Body of pancreas (tissue), 4 donors: ENCODE data around the gene PODXL. TPM values are rescaled to one million over a fixed set of nuclear protein-coding genes. Genes with fewer than 3 reads are reported as not detected.

Source experiments
- ATAC-seq: fragments of 150-250 bp; one replicate; pipeline ENCODE4 v1.9.1; 2016
- DNase-seq, 4 donors: peaks; one replicate each; pipeline ENCODE4 v3.0.0-alpha.2; 2019
- H3K27ac ChIP-seq, 4 donors: fragments of 200-600 bp; sonication (generic); 1 replicate in 3 of 4; 2 replicates in 1 of 4; pipeline versions ENCODE4 v1.5.1 to v1.6.1; 2016 to 2019; ENCODE audit warnings: mild to moderate bottlenecking in 1 of 4, mixed read lengths in 1 of 4, moderate library complexity in 1 of 4
- H3K27me3 ChIP-seq, 2 donors: fragments of 200-600 bp; sonication (generic); one replicate each; pipeline ENCODE4 v1.6.0; 2016; ENCODE audit warnings: mild to moderate bottlenecking in 1 of 2
- H3K36me3 ChIP-seq, 2 donors: fragments of 200-600 bp; sonication (generic); replicated peaks in 1 of 2; 2 replicates each; pipeline ENCODE4 v1.5.1; 2016; ENCODE audit warnings: low read depth in 2 of 2; ENCODE audit not compliant: insufficient read depth in 1 of 2
- H3K4me1 ChIP-seq: fragments of 200-600 bp; sonication (generic); one replicate; pipeline ENCODE4 v1.6.0; 2016
- H3K4me3 ChIP-seq, 2 donors: fragments of 200-600 bp; sonication (generic); 1 replicate in 1 of 2; 2 replicates in 1 of 2; pipeline ENCODE4 v1.5.1; 2016 to 2019
- H3K9me3 ChIP-seq, 3 donors: fragments of 200-600 bp; sonication (generic); 1 replicate in 2 of 3; 2 replicates in 1 of 3; pipeline ENCODE4 v1.5.1; 2016
- POLR2A ChIP-seq, 3 donors: fragments of 450-650 bp; IDR thresholded peaks; one replicate each; pipeline ENCODE4 v1.6.1; 2016; ENCODE audit warnings: antibody characterized with exemption in 3 of 3, mild to moderate bottlenecking in 2 of 3
- WGBS, 2 donors: methylation state at CpG; one replicate each; pipeline ENCODE4 v1.1.5; 2017; 5-methylcytosine and 5-hydroxymethylcytosine counted together
- intact Hi-C: fragments of 100-400 bp; cut with DNase I; formaldehyde crosslinking; loops from one replicate; pipeline ENCODE4 v1.15.1; 2023
- total RNA-seq, 2 donors: library from RNA; depleted of rRNA; stranded (reverse); fragments of >200 nt; gene quantifications; one replicate each; pipeline ENCODE4 v1.1.0, GENCODE V29; 2016
- TF ChIP-seq, protein P1 (sequence below), 7 experiments: fragments of 450-650 bp in 4 of 7; fragments of 200-600 bp in 3 of 7; sonication (generic) in 3 of 7; IDR thresholded peaks; one replicate each; pipeline ENCODE4 v1.5.1; 2016 to 2019; ENCODE audit warnings: antibody characterized with exemption in 7 of 7

PODXL gene
- total RNA-seq, 2 donors from 2014 or later = 36.9 to 106 TPM

DNA sequence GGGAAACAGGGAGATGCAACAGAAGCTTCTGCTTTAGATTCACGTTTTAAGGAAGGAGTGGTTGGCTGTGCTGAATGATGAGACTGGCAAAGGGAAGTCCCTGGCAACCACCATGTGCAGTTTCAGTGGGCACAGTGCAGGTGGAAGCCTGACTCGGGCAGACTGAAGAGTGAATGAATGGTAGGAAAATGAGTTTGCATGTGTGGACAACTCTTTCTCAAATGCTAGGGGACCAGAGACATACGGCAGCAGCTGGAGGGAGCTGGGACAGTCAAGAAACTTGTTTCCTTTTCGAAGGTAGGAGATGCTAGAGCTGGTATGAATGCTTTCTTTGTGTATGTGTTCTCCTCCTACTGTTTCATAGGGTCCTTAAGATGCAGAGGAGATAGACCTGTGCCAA is 29.0 kb downstream of the PODXL start:
- Histone ChIP-seq H3K27me3 (no peaks in the 10 kb centered on the region), H3K4me3 (no peak overlapping the region), H3K4me1 (peaks cover 49% of the 10 kb centered on the region), H3K36me3 (no peaks in the 10 kb centered on the region), H3K9me3 (no peaks in the 10 kb centered on the region), H3K27ac (no peak overlapping the region)
- intact Hi-C loops = no loop called here
- TF ChIP-seq, protein P1, sequence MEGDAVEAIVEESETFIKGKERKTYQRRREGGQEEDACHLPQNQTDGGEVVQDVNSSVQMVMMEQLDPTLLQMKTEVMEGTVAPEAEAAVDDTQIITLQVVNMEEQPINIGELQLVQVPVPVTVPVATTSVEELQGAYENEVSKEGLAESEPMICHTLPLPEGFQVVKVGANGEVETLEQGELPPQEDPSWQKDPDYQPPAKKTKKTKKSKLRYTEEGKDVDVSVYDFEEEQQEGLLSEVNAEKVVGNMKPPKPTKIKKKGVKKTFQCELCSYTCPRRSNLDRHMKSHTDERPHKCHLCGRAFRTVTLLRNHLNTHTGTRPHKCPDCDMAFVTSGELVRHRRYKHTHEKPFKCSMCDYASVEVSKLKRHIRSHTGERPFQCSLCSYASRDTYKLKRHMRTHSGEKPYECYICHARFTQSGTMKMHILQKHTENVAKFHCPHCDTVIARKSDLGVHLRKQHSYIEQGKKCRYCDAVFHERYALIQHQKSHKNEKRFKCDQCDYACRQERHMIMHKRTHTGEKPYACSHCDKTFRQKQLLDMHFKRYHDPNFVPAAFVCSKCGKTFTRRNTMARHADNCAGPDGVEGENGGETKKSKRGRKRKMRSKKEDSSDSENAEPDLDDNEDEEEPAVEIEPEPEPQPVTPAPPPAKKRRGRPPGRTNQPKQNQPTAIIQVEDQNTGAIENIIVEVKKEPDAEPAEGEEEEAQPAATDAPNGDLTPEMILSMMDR (IDR thresholded peaks at IDR 0.05) = no peak
- no peak for TF ChIP-seq POLR2A (IDR thresholded peaks at IDR 0.05)
- WGBS, 2 donors = 55 to 61% methylated on average over 4 of the region's 4 CpGs
- ATAC-seq (no peak), DNase-seq (no peak)

- Histone ChIP-seq H3K27ac (peak overlapping the region in 1 of 4 donors; percentile 32), H3K27me3 (no peaks in the 10 kb centered on the region), H3K4me3 (no peak overlapping the region), H3K4me1 (peaks cover 56% of the 10 kb centered on the region), H3K36me3 (no peaks in the 10 kb centered on the region), H3K9me3 (no peaks in the 10 kb centered on the region)
- intact Hi-C loops = no loop called here
- peak in 1 of 4 donors; percentile 5 for DNase-seq
- TF ChIP-seq, protein P1 (IDR thresholded peaks at IDR 0.05) = no peak
- no peak for TF ChIP-seq POLR2A (IDR thresholded peaks at IDR 0.05)
- no peak for ATAC-seq
- 45 to 50% methylated on average over 2 of the region's 2 CpGs for WGBS, 2 donors
Observed at GRCh38 chr7:131525820-131526219, 30.6 kb downstream of the PODXL start.

- DNase-seq (no peak), ATAC-seq (no peak)
- no peaks in the 10 kb centered on the region for H3K27me3 ChIP-seq
- H3K27ac ChIP-seq = peak overlapping the region in 1 of 4 donors; percentile 87
- no peaks in the 10 kb centered on the region for H3K36me3 ChIP-seq
- H3K9me3 ChIP-seq = no peaks in the 10 kb centered on the region
- no peak for TF ChIP-seq POLR2A (IDR thresholded peaks at IDR 0.05)
- TF ChIP-seq, protein P1 (IDR thresholded peaks at IDR 0.05) = no peak
- H3K4me1 ChIP-seq = peaks cover 60% of the 10 kb centered on the region
- H3K4me3 ChIP-seq = no peak overlapping the region
- intact Hi-C loops = no loop called here
Observed at GRCh38 chr7:131524703-131525102, 31.7 kb downstream of the PODXL start.

- ATAC-seq (no peak), DNase-seq (no peak)
- peak overlapping the region in 3 of 4 donors; percentile 0 to 87 (median 77) for H3K27ac ChIP-seq
- no peaks in the 10 kb centered on the region for H3K27me3 ChIP-seq
- no peak for TF ChIP-seq POLR2A (IDR thresholded peaks at IDR 0.05)
- TF ChIP-seq, protein P1 (IDR thresholded peaks at IDR 0.05) = no peak
- 47 to 72% methylated on average over 2 of the region's 2 CpGs for WGBS, 2 donors
- no peaks in the 10 kb centered on the region for H3K36me3 ChIP-seq
- H3K4me3 ChIP-seq = no peak overlapping the region
- peaks cover 66% of the 10 kb centered on the region for H3K4me1 ChIP-seq
- intact Hi-C loops = no loop called here
- H3K9me3 ChIP-seq = no peaks in the 10 kb centered on the region
Observed at GRCh38 chr7:131524115-131524514, 32.3 kb downstream of the PODXL start.

- H3K36me3 ChIP-seq = no peaks in the 10 kb centered on the region
- H3K27me3 ChIP-seq = no peaks in the 10 kb centered on the region
- intact Hi-C loops = no loop called here
- 54 to 60% methylated on average over 11 of the region's 11 CpGs for WGBS, 2 donors
- TF ChIP-seq POLR2A (IDR thresholded peaks at IDR 0.05) = no peak
- TF ChIP-seq, protein P1 (IDR thresholded peaks at IDR 0.05) = no peak
- DNase-seq = no peak
- peaks cover 75% of the 10 kb centered on the region for H3K4me1 ChIP-seq
- no peak overlapping the region for H3K4me3 ChIP-seq
- peak overlapping the region; percentile 77 to 87 (median 82) for H3K27ac ChIP-seq
- no peak for ATAC-seq
- H3K9me3 ChIP-seq = no peaks in the 10 kb centered on the region
Observed at GRCh38 chr7:131522325-131522930, 34.0 kb downstream of the PODXL start.
